ENCODE measurements around the gene DSG2.

DSG2 gene

DNA sequence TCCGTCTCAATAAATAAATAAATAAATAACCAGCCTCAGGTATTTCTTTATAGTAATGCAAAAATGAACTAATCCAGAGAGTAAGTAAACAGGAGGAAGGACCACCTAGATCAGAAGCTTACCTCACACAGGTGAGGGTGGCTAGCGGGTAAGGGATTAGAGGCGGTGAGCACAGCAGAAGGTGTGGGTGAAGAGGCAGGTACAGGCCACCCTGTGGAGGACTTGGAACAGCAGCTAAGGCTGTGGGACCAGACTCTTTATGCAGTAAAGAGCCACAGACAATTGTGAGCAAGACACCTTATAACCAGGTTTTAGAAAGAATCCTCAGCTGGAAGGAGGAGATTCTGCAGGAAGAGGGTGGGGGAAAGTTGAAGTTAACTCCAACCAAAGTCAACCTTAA lies 59.5 kb downstream of the DSG2 start:
- Mint-ChIP-seq H3K4me3 (no peak overlapping the region), H3K27ac (no peak overlapping the region), H3K27me3 (peaks cover 22% of the 10 kb centered on the region), H3K4me1 (ENCODE audit: low read depth) (no peaks in the 10 kb centered on the region), H3K36me3 (ENCODE audit: low read depth) (no peaks in the 10 kb centered on the region), H3K9me3 (no peaks in the 10 kb centered on the region)
- no peak for DNase-seq

DNA sequence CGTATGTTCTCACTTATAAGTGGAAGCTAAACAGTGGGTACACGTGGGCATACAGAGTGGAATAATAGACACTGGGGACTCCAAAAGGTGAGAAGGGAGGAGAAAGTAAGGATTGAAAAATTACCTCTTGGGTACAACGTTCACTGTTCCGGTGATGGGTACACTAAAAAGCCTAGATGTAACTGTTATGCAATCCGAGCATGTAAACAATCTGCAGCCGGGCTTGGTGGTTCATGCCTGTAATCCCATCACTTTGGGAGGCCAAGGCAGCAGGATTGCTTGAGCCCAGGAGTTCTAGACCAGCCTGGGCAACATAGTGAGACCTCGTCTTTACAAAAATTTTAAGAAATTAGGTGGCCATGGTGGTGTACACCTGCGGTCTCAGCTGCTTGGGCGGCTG lies 60.6 kb downstream of the DSG2 start:
- H3K27ac Mint-ChIP-seq: no peak overlapping the region
- H3K4me3 Mint-ChIP-seq: no peak overlapping the region
- H3K9me3 Mint-ChIP-seq: no peaks in the 10 kb centered on the region
- H3K36me3 Mint-ChIP-seq (ENCODE audit: low read depth): no peaks in the 10 kb centered on the region
- H3K4me1 Mint-ChIP-seq (ENCODE audit: low read depth): no peaks in the 10 kb centered on the region
- no peak for DNase-seq
- peaks cover 22% of the 10 kb centered on the region for H3K27me3 Mint-ChIP-seq

DNA sequence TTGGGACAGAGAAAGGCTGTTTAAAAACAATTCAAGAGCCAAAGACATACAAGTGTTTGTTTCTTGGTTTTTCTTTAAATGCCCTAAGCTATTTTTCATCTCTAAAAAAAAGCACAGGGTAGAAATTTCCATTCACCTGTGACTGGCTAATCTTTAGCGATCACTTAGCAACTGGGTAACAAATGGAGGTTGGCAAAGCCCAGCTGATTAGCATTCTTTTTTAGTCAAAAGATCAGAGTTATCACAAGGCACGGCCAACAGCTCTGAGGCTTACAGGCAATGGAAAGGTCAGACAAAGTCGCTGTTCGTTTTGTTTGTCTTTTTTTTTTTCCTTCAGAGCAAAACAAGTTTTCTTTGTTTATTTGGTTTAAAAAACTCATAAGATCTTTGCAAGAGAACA lies 64.7 kb downstream of the DSG2 start:
- no peak for DNase-seq
- no peaks in the 10 kb centered on the region for H3K9me3 Mint-ChIP-seq
- H3K36me3 Mint-ChIP-seq (ENCODE audit: low read depth): no peaks in the 10 kb centered on the region
- H3K4me1 Mint-ChIP-seq (ENCODE audit: low read depth): no peaks in the 10 kb centered on the region
- no peak overlapping the region for H3K4me3 Mint-ChIP-seq
- peaks cover 11% of the 10 kb centered on the region for H3K27me3 Mint-ChIP-seq
- H3K27ac Mint-ChIP-seq: no peak overlapping the region

DNA sequence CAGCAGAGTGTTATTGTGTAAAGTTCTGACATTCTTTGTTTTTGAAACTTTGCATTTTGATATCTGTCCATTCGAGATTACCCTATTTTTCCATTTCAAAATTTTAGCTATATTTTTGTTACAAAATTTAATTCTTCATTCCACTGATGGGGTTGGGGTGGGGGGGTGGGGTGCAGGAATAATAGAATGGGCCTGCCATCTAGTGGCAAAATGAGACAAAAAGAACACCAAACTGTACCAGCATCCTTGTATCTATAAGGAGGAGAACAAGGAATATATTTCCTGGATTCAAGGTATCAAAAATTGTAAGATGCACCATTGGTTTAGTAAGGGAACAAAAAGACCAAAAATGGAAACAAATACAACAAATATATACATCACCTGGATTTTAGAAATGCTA lies 65.8 kb downstream of the DSG2 start:
- no peak overlapping the region for H3K27ac Mint-ChIP-seq
- no peaks in the 10 kb centered on the region for H3K4me1 Mint-ChIP-seq (ENCODE audit: low read depth)
- peaks cover 11% of the 10 kb centered on the region for H3K27me3 Mint-ChIP-seq
- H3K36me3 Mint-ChIP-seq (ENCODE audit: low read depth): no peaks in the 10 kb centered on the region
- DNase-seq: no peak
- H3K4me3 Mint-ChIP-seq: no peak overlapping the region
- H3K9me3 Mint-ChIP-seq: no peaks in the 10 kb centered on the region

DNA sequence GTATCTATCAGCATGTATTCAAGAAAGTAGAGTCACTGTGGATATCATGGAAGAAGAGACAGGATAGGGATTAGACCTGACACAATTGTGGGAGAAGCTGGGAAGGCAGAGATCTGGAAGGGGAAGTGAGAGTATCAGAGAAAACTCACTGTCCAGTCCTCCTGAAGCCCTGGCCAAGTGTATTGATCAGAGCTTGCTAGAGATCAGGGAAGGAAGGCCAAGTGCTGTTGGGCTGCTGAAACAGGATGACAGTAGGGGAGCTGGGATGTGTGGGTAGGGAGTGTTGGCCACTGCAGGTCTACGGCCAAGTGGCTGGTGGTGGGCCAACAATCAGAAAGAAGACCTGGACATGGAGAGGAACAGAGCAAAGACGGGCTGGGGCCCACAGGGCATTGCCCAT lies 67.4 kb downstream of the DSG2 start:
- Mint-ChIP-seq H3K27ac (no peak overlapping the region), H3K36me3 (ENCODE audit: low read depth) (no peaks in the 10 kb centered on the region), H3K27me3 (peaks cover 11% of the 10 kb centered on the region), H3K4me1 (ENCODE audit: low read depth) (no peaks in the 10 kb centered on the region), H3K4me3 (no peak overlapping the region), H3K9me3 (no peaks in the 10 kb centered on the region)
- DNase-seq: no peak

DNA sequence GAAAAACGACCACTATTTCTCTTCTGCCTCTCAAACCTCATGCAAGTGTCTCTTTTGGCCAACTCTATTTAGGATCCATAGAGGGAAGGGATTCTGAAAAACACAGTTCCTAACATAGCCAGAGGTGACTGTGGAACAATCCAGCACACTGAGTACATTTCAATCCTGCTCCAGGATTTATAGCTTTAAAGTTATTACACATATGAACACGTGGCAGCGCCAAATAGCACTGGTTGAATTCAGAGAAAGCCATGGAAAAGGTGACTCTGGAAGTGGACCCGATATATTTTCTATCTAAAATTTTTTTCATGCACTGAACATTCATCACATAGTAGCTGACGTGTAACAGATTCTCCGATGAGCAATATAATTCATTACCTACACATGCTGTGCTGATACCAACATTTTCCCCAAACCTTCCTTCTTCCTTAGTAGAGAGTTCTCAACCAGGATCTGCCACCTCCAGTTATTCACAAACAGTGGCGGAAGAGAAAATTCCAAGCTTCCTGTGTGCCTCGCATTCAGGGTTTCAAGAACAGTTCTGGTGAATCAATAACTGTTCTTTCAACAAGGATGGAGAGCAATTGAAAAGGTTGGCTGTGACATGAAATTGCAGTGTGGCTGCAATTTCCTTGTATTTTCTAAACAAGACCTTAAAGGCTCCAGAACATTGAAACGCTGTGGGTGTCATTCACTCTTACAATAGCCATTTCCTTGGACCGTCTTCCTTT lies 68.0 kb downstream of the DSG2 start:
- Mint-ChIP-seq H3K9me3 (no peaks in the 10 kb centered on the region), H3K4me3 (no peak overlapping the region), H3K4me1 (ENCODE audit: low read depth) (no peaks in the 10 kb centered on the region), H3K27me3 (peaks cover 7% of the 10 kb centered on the region), H3K36me3 (ENCODE audit: low read depth) (no peaks in the 10 kb centered on the region), H3K27ac (no peak overlapping the region)
- no peak for DNase-seq

DNA sequence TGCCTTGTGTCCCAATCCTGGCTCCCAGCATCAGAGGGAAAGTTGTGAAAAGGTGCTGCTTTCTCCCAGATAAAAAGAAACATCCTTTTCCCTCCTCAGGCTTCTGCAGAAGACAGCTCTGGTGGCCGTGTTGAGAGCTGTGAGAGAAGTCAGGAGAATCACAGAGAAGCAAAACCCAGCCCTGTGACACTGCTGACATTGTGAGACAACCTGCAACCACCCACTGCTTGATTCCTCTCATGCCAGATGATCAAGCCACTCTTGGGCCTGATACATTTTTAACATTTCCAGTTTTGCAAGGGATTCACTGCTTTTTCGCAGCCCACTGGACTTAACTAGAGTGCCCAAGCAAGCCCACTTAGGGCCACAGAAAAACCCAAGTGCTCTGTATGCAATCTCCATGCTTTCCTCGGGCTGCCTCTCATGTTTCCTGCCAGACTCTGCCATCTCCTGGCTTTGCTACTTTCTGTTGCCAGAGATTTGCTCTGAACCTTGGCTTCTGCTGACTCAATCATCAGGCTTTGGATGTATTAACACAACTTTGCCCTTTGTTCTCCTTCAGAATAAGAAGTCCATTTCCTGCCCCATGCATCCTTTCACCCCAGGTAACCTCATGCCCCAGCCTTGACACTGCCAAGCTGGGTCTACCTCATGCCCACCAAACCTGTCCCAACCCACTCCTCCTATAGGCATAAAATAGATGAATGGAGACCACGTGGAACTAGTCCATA lies 68.8 kb downstream of the DSG2 start:
- H3K27ac Mint-ChIP-seq: no peak overlapping the region
- peaks cover 4% of the 10 kb centered on the region for H3K27me3 Mint-ChIP-seq
- H3K4me1 Mint-ChIP-seq (ENCODE audit: low read depth): no peaks in the 10 kb centered on the region
- H3K36me3 Mint-ChIP-seq (ENCODE audit: low read depth): no peaks in the 10 kb centered on the region
- H3K9me3 Mint-ChIP-seq: no peaks in the 10 kb centered on the region
- no peak overlapping the region for H3K4me3 Mint-ChIP-seq
- DNase-seq: no peak

DNA sequence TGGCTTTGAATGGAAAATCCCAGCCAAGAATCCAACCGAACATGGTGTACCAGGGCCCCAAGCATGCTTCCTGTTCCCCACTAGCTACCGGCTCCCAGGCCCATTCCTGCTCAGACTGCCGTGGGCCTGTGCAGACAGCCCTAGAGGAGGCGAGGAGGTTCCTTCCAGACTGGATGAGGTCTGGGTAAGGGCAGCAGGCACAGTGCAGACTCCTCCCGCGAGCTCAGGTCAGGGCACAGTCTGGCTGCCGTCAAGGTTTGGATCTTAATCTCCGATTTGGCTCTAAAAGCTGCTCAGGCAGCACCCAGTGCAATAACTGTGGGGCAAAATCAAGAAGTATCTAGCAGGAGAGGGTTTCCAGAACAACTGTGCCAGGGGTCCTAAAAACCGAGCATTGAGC lies 74.4 kb downstream of the DSG2 start:
- Mint-ChIP-seq H3K27me3 (no peaks in the 10 kb centered on the region), H3K4me1 (ENCODE audit: low read depth) (no peaks in the 10 kb centered on the region), H3K9me3 (no peaks in the 10 kb centered on the region), H3K27ac (no peak overlapping the region), H3K4me3 (no peak overlapping the region), H3K36me3 (ENCODE audit: low read depth) (no peaks in the 10 kb centered on the region)
- DNase-seq: no peak

DNA sequence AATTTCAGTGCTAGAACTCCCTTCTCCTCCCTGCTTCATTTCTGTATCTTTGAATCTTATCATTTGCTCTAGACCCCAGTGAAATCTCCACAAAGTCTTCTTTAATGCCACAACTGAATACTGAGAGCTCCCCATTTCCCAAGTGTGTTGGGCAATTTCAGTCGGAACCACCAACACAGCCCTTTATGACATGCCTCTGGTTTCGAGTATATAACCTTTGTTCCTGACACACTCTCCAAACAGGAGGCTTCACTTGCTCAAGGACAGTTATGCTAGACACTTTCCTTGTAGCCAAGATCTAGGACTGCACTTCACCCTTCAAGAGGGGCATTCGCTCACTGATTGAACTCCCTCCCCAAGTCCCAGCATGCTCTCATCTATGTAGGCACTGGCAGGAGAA lies 75.1 kb downstream of the DSG2 start:
- H3K27ac Mint-ChIP-seq: no peak overlapping the region
- H3K4me3 Mint-ChIP-seq: no peak overlapping the region
- H3K4me1 Mint-ChIP-seq (ENCODE audit: low read depth): no peaks in the 10 kb centered on the region

DNA sequence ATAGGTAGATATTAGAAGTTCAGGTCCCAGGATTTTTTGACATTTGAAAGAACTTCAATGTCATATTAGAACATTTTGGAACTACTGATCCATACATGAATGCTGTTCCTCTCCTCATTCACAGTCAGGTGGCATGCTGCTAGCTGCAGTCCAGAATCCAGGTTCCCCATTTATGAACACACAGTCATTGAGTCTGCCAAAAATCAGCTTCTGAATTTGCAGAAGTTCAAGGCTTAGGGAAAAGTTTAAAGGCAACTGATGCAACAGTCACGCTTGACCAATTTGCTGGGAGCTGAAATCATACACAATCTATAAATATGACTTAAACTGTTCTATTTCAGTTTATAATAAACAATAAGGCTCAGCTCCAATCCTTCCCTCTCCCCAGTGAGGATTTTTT lies 76.4 kb downstream of the DSG2 start:
- H3K4me3 Mint-ChIP-seq: no peak overlapping the region

More for the DNA sequence above, 75.1 kb downstream of the DSG2 start:
- no peak for DNase-seq
- Mint-ChIP-seq H3K27me3 (no peaks in the 10 kb centered on the region), H3K36me3 (ENCODE audit: low read depth) (no peaks in the 10 kb centered on the region), H3K9me3 (no peaks in the 10 kb centered on the region)

DNA sequence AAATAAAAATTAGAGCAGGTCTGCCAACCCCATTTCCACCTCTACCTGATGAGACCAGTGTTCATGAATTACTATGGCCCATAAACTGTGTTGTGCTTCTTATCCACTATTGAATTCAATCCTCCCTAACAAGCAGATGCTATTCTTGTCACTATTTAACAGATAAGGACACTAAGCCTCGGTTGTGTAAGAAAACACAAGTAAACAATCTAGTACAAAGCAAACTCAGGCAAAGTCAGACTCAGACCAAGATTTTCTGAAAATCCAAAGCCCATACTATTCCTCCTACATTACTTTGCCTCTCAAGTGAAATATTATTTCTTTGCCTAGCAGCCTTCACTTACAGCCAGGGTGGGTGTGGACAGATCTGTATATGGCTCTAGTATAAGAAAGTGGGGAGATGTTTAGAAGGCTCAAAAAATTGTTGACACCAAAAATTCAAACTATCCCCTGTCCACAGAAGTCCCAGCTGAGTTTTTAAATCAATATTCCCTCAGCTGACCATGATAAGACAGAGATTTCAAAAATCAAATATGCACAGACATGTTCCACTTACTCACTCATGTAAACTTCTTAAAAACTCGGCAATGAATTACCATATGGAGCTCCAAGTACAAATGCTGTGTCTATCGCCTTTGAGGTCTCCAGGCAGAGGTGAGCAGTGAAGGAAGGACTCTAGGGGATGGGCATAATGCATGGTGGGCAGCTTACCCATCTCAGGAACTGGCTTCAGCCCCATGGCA lies 77.7 kb downstream of the DSG2 start:
- no peaks in the 10 kb centered on the region for H3K9me3 Mint-ChIP-seq
- no peaks in the 10 kb centered on the region for H3K4me1 Mint-ChIP-seq (ENCODE audit: low read depth)
- no peak for DNase-seq
- H3K36me3 Mint-ChIP-seq (ENCODE audit: low read depth): no peaks in the 10 kb centered on the region
- no peaks in the 10 kb centered on the region for H3K27me3 Mint-ChIP-seq
- no peak overlapping the region for H3K4me3 Mint-ChIP-seq
- H3K27ac Mint-ChIP-seq: no peak overlapping the region

More for the DNA sequence above, 76.4 kb downstream of the DSG2 start:
- DNase-seq: no peak
- no peaks in the 10 kb centered on the region for H3K9me3 Mint-ChIP-seq
- H3K27me3 Mint-ChIP-seq: no peaks in the 10 kb centered on the region
- H3K36me3 Mint-ChIP-seq (ENCODE audit: low read depth): no peaks in the 10 kb centered on the region
- no peak overlapping the region for H3K27ac Mint-ChIP-seq
- no peaks in the 10 kb centered on the region for H3K4me1 Mint-ChIP-seq (ENCODE audit: low read depth)

DNA sequence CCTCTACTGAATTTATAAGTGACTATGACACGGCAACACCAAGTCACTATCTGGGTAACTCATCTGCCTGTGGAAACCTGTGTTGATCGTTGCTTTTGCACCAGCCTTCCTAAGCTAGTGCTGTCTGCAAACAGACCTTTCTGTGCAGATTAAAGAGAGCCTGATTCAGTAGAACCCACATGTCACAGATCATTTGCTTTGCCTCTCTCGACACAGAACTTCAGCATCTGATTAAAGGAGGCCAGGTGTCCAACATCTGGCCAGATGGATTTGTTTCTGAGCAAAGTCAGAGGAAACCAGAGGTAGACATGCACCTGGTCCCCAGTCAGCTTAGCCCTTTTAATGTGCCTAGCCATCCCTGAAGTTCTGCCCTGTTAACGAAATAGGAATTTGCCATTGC lies 78.7 kb downstream of the DSG2 start:
- DNase-seq: no peak
- Mint-ChIP-seq H3K9me3 (no peaks in the 10 kb centered on the region), H3K27ac (no peak overlapping the region), H3K27me3 (no peaks in the 10 kb centered on the region), H3K4me3 (no peak overlapping the region), H3K4me1 (ENCODE audit: low read depth) (no peaks in the 10 kb centered on the region), H3K36me3 (ENCODE audit: low read depth) (no peaks in the 10 kb centered on the region)

DNA sequence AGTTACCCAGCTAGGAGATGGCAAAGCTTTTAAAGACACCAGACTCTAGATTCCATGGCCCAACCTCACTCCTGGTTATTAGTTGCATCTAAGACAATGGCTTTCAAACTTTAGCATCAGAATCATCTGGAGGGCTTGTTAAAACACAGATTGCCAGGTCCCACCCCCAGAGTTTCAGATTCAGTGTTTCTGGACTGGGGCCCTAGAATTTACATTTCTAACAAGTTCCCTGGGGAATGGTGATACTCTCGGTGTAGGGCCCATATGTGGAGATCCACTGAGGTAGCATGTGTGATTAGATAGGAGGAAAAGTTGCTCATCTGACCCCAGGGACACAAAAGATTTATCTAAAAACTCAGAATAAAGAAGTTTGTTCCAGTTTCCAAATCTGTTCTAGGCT lies 79.2 kb downstream of the DSG2 start:
- DNase-seq: no peak
- no peaks in the 10 kb centered on the region for H3K27me3 Mint-ChIP-seq
- H3K4me1 Mint-ChIP-seq (ENCODE audit: low read depth): no peaks in the 10 kb centered on the region
- no peak overlapping the region for H3K4me3 Mint-ChIP-seq
- H3K27ac Mint-ChIP-seq: no peak overlapping the region
- no peaks in the 10 kb centered on the region for H3K36me3 Mint-ChIP-seq (ENCODE audit: low read depth)
- H3K9me3 Mint-ChIP-seq: no peaks in the 10 kb centered on the region

DNA sequence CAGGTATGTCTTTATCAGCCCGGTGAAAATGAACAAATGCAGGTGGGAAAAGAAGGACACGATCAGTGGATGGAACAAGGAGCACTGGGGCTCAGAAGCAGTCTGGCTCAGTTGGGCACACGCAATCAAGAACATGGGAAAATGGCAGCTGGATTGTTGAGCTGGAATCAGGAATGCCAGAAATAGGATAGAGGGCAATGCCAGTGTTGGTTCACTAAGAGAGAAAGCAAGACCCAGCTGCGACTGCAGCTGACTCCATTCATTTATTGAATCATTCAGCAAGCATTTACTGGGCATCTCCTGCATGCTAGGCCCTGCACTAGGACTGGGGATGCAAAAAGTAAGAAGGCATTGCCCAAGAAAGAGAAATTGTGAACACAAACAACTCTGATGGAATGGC lies 80.1 kb downstream of the DSG2 start:
- DNase-seq: no peak
- Mint-ChIP-seq H3K27me3 (no peaks in the 10 kb centered on the region), H3K9me3 (no peaks in the 10 kb centered on the region), H3K4me1 (ENCODE audit: low read depth) (no peaks in the 10 kb centered on the region), H3K36me3 (ENCODE audit: low read depth) (no peaks in the 10 kb centered on the region), H3K27ac (no peak overlapping the region), H3K4me3 (no peak overlapping the region)

DNA sequence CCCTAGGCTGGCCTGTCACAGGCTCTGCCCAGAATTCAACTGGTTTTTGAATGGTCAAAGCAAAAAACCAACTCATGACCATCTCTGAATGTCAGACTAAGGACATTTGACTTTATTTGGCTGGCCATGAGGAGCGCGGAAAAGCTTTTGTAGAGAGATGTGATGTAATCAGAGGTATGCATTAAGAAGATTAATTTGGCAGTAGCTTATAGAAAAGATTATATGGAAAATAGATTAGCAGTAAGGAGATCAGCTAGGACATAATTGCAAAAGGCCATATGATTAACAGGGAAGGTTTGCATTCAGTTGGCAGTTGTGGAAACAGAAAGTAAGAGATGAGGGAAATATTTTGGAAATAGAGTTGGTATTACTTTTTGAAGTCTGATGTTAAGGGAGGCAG lies 81.4 kb downstream of the DSG2 start:
- H3K27me3 Mint-ChIP-seq: no peaks in the 10 kb centered on the region
- H3K4me3 Mint-ChIP-seq: no peak overlapping the region
- H3K9me3 Mint-ChIP-seq: no peaks in the 10 kb centered on the region
- no peak for DNase-seq
- H3K36me3 Mint-ChIP-seq (ENCODE audit: low read depth): no peaks in the 10 kb centered on the region
- no peaks in the 10 kb centered on the region for H3K4me1 Mint-ChIP-seq (ENCODE audit: low read depth)
- no peak overlapping the region for H3K27ac Mint-ChIP-seq
